HFF-Myc (cell line): ENCODE measurements around the gene GPR162.
A peak's percentile ranks its signal among the peaks of the same experiment; 100 is the strongest.

Source experiments
- DNase-seq: peaks from one replicate; pipeline ENCODE4 v3.0.0-alpha.2; 2011; ENCODE audit warnings: low read depth; ENCODE audit errors: extremely low read depth
- H3K4me3 ChIP-seq: replicated peaks from 2 replicates; pipeline ENCODE4 v1.5.1; 2011; ENCODE audit warnings: low read depth, mild to moderate bottlenecking, control low read depth, low read length
- TF ChIP-seq, protein P1 (sequence below): IDR thresholded peaks from 2 replicates; pipeline ENCODE4 v1.5.1; 2012; ENCODE audit warnings: mild to moderate bottlenecking, low read depth, low read length, control low read depth; ENCODE audit errors: missing control alignments

The GPR162 gene, protein sequence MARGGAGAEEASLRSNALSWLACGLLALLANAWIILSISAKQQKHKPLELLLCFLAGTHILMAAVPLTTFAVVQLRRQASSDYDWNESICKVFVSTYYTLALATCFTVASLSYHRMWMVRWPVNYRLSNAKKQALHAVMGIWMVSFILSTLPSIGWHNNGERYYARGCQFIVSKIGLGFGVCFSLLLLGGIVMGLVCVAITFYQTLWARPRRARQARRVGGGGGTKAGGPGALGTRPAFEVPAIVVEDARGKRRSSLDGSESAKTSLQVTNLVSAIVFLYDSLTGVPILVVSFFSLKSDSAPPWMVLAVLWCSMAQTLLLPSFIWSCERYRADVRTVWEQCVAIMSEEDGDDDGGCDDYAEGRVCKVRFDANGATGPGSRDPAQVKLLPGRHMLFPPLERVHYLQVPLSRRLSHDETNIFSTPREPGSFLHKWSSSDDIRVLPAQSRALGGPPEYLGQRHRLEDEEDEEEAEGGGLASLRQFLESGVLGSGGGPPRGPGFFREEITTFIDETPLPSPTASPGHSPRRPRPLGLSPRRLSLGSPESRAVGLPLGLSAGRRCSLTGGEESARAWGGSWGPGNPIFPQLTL

DNA sequence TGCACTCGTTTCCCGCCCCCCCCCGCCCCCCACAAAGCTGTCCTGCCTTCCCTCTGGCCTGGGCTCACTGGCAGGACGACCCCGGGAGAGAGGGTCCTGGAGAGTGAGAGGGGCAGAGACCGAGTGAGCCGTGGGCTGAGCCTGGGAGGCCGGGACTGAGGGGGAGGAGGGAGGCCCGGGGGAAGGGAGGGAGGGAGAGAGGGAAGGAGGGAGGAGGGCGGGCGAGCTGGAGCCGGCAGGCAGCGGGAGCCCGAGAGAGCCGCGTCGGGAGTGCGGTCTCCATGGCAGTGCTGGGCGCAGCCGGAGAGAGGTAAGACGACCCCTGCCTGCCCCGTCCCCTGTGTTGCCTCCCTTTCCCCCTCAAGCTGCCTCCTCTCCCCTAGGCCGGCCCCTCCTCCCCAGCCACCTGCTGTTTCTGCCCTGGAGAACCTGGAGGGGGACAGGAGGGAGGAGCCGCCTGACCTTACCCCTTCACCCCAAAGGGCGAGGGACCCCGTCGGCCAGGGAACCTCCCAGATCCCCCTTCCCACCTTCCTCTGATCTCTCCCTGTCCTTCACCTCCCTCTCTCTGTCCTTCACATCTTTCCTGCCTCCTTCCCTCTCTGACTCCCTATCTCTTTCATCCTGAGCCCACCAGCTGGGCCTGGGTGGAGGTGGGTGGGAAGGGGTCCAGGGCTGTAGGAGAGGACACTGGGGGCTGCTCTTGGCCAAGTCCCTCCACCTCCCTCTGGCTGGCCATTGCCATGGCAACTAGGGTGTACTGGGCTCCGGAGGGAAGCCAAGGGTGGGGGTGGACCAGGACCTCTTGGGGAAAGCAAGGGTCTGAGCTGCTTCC, at the start of gene GPR162:
TSS of gene GPR162 (plus strand) at position 231 of the 835 bp plus-strand sequence. CDS start 2,078 bp downstream, outside the sequence.
- H3K4me3 ChIP-seq: peak within 1 kb of the TSS; percentile 43
- DNase-seq: no peak
- TF ChIP-seq, protein P1, sequence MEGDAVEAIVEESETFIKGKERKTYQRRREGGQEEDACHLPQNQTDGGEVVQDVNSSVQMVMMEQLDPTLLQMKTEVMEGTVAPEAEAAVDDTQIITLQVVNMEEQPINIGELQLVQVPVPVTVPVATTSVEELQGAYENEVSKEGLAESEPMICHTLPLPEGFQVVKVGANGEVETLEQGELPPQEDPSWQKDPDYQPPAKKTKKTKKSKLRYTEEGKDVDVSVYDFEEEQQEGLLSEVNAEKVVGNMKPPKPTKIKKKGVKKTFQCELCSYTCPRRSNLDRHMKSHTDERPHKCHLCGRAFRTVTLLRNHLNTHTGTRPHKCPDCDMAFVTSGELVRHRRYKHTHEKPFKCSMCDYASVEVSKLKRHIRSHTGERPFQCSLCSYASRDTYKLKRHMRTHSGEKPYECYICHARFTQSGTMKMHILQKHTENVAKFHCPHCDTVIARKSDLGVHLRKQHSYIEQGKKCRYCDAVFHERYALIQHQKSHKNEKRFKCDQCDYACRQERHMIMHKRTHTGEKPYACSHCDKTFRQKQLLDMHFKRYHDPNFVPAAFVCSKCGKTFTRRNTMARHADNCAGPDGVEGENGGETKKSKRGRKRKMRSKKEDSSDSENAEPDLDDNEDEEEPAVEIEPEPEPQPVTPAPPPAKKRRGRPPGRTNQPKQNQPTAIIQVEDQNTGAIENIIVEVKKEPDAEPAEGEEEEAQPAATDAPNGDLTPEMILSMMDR: no peak

DNA sequence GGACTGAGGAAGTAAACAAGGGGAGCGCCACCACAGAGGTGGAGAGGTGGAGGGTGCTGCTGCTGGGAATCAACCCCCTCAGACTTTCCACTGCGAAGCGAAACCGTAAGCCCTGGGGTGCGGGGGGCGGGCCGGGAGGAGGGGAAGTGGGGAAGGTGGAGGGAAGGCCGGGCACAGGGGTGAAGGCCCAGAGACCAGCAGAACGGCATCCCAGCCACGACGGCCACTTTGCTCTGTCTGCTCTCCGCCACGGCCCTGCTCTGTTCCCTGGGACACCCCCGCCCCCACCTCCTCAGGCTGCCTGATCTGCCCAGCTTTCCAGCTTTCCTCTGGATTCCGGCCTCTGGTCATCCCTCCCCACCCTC, 49.3 kb upstream of the GPR162 start, which contains the start of gene LAG3:
TSS of gene LAG3 (plus strand) at position 190 of the 365 bp plus-strand sequence. CDS start 333 bp downstream, outside the sequence.
- no peak for DNase-seq
- H3K4me3 ChIP-seq: no peak within 1 kb of the TSS
- TF ChIP-seq, protein P1: no peak

DNA sequence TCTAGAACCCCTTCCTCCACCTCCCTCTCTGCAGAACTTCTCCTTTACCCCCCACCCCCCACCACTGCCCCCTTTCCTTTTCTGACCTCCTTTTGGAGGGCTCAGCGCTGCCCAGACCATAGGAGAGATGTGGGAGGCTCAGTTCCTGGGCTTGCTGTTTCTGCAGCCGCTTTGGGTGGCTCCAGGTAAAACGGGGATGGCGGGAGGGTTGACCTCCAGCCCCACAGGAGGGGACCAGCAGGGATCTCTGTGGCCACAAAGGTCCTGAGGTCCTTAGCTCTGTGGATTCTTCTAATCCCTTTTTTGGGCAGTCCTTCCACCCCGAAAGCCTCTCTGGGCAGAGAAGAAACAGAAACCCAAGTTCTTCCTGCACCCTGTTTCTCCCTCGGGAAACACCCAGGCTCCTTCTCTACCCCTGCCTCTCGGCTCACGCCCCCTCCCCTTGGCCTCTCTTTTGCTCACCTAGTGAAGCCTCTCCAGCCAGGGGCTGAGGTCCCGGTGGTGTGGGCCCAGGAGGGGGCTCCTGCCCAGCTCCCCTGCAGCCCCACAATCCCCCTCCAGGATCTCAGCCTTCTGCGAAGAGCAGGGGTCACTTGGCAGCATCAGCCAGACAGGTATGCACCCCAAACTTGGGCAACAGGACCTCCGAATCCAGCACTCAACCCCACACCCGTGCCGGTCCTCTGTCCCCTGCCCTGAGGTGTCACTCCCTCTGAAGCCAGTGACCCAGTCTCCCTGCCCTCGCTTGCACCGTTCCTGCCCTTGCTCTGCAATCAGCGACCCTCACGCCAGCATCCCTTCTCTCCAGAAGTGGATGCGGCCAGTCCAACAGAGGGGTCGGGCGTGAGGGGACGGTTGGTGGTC, 48.7 kb upstream of the GPR162 start:
- DNase-seq: no peak
- H3K4me3 ChIP-seq: no peak overlapping the region

GRCh38 chr12:6773590-6774351, 47.9 kb upstream of the GPR162 start:
- no peak overlapping the region for H3K4me3 ChIP-seq
- TF ChIP-seq, protein P1: no peak
- DNase-seq: no peak

More for the DNA sequence above, 48.7 kb upstream of the GPR162 start:
- TF ChIP-seq, protein P1: no peak

DNA sequence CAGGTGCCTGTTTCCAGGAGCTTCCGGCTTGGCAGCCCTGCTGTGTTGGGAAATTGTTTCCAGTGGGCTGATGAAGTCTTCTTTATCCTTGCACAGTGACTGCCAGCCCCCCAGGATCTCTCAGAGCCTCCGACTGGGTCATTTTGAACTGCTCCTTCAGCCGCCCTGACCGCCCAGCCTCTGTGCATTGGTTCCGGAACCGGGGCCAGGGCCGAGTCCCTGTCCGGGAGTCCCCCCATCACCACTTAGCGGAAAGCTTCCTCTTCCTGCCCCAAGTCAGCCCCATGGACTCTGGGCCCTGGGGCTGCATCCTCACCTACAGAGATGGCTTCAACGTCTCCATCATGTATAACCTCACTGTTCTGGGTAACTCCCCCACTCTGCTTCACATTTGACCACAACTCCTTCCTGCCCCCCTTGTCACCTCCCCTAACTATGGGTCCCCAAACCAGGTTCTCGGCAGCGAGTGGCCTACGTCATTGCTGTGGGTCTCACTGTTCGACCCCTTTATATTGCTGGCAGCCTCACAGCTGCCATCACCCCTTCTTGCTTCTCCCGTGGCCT, 47.0 kb upstream of the GPR162 start:
- TF ChIP-seq, protein P1: no peak
- no peak for DNase-seq
- no peak overlapping the region for H3K4me3 ChIP-seq
